ENCODE results near the gene RAD50.
"Not testable (repeated sequence)": the region's sequence is repeated elsewhere in the genome, so short reads cannot be mapped to it uniquely, and the experiment has no call there.

Gene RAD50

DNA sequence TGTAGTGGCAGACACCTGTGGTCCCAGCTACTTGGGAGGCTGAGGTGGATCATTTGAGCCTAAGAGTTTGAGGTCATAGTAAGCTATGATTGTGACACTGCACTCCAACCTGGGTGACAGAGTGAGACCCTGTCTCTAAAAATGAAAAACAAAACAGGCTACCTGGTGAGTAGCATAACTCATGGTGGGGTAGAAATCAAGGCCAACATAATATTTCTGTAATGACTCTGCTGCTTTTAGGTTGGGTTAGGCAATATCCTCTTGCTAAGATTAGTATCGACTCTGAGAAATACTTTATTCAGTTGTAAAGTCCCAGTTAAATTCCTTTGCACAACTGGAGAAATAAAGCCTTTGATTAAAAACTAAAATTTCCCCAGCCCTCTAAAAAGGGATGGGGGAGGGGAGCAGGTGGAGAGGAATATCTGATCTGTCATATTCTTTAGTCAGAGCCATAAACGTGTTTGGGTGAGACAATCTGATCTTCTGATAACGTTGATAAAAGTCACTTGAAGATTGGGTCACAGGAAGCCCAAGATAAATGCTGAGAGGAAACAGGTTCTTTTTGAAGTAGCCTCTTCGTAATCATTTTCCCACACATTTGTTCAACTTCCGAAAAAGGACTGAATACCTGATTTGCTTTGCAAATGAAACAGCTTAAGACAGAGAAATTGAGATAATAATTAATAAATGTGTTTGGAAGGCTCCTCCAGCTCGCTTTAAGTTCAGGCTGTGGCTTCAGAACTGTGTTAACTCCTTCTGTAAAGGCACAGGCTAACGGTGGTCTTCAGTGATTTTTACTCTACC lies 132.0 kb downstream of the RAD50 start:
- Mint-ChIP-seq H3K27ac (no peak overlapping the region), H3K4me1 (peaks cover 7 to 17% of the 10 kb centered on the region in 2 donors), H3K27me3 (peaks cover 0 to 5% of the 10 kb centered on the region in 2 donors), H3K9me3 (no peaks in the 10 kb centered on the region), H3K4me3 (no peak overlapping the region), H3K36me3 (peaks cover 9 to 21% of the 10 kb centered on the region in 2 donors)
- ATAC-seq (replicated peaks) (no peak), DNase-seq (no peak)

GRCh38 chr5:132689513-132689912 lies 132.7 kb downstream of the RAD50 start:
- Mint-ChIP-seq H3K27me3 (peaks cover 0 to 5% of the 10 kb centered on the region in 2 donors), H3K4me3 (no peak overlapping the region), H3K4me1 (peaks cover 7 to 17% of the 10 kb centered on the region in 2 donors), H3K36me3 (peaks cover 9 to 21% of the 10 kb centered on the region in 2 donors), H3K9me3 (no peaks in the 10 kb centered on the region), H3K27ac (no peak overlapping the region)
- no peak for ATAC-seq (replicated peaks)
- no peak for DNase-seq

DNA sequence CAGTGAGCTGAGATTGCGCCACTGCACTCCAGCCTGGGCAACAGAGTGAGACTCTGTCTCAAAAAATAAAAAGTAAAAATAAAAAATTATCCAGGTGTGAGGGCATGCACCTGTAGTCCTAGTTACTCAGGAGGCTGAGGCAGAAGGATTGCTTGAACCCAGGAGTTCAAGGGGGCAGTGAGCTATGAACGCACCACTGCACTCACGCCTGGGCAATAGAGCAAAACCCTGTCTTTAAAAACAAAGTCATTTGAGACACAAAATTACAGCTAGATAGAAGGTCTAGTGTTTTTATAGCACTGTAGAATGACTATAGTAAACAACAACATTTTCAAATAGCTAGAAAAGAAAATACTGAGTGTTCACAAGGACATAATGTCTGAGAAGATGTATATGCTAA lies 133.4 kb downstream of the RAD50 start:
- H3K27me3 Mint-ChIP-seq = peaks cover 0 to 5% of the 10 kb centered on the region in 2 donors
- no peak for ATAC-seq (replicated peaks)
- no peak for DNase-seq
- H3K36me3 Mint-ChIP-seq = peaks cover 9 to 19% of the 10 kb centered on the region in 2 donors
- no peak overlapping the region for H3K4me3 Mint-ChIP-seq
- H3K4me1 Mint-ChIP-seq = peaks cover 4 to 11% of the 10 kb centered on the region in 2 donors
- H3K9me3 Mint-ChIP-seq = no peaks in the 10 kb centered on the region
- no peak overlapping the region for H3K27ac Mint-ChIP-seq

DNA sequence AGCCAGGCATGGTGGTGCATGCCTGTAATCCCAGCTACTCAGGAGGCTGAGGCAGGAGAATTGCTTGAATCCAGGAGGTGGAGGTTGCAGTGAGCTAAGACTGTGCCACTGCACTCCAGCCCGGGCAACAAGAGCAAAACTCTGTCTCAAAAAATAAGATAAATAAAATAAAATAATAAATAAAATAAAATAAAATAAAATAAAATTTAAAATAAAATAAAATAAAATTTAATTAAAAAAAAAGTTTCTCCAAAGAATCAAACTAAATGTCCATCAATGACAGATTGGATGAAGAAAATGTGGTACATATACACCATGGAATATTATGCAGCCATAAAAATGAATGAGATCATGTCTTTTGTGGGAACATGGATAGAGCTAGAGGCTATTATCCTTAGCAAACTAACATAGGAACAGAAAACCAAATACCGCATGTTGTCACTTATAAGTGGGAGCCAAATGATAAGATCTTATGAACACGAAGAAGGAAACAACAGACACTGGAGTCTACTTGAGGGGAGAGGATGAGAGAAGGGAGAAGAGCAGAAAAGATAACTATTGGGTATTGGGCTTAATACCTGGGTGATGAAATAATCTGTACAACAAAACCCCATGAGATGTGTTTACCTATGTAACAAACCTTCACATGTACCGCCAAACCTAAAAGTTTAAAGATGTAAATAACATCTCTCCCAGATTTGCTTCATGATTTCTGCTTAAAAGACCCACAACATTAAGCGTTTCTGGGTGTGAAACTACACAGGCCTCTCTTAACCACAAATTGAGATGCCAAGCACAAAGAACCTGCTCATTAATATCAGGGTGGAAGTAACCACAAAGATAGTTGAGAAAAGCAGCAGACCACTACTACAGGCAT lies 135.2 kb downstream of the RAD50 start:
- DNase-seq; ATAC-seq (replicated peaks); H3K4me1 Mint-ChIP-seq; H3K9me3 Mint-ChIP-seq; H3K27me3 Mint-ChIP-seq; H3K4me3 Mint-ChIP-seq; H3K27ac Mint-ChIP-seq: not testable (repeated sequence)
- peaks cover 9 to 17% of the 10 kb centered on the region in 2 donors for H3K36me3 Mint-ChIP-seq

- no peak overlapping the region for H3K27ac Mint-ChIP-seq
- H3K27me3 Mint-ChIP-seq = peaks cover 0 to 5% of the 10 kb centered on the region in 2 donors
- DNase-seq (no peak), ATAC-seq (replicated peaks) (no peak)
- H3K36me3 Mint-ChIP-seq = peaks cover 12 to 17% of the 10 kb centered on the region in 2 donors
- no peaks in the 10 kb centered on the region for H3K9me3 Mint-ChIP-seq
- peaks cover 2 to 9% of the 10 kb centered on the region in 2 donors for H3K4me1 Mint-ChIP-seq
- H3K4me3 Mint-ChIP-seq = no peak overlapping the region
These were observed 135.8 kb downstream of the RAD50 start for GRCh38 chr5:132692632-132692967.

All from stimulated activated naive B cell treated with anti-CD40 and anti-IgM and Interleukin-4, amounts not matched to agents 10 μg/mL and 1 μg/mL and 100 μg/mL, for 72 hours (primary cell).